ENCODE measurements around the gene ZNF691.
"Not testable (repeated sequence)": the region's sequence is repeated elsewhere in the genome, so short reads cannot be mapped to it uniquely, and the experiment has no call there.

The ZNF691 gene

DNA sequence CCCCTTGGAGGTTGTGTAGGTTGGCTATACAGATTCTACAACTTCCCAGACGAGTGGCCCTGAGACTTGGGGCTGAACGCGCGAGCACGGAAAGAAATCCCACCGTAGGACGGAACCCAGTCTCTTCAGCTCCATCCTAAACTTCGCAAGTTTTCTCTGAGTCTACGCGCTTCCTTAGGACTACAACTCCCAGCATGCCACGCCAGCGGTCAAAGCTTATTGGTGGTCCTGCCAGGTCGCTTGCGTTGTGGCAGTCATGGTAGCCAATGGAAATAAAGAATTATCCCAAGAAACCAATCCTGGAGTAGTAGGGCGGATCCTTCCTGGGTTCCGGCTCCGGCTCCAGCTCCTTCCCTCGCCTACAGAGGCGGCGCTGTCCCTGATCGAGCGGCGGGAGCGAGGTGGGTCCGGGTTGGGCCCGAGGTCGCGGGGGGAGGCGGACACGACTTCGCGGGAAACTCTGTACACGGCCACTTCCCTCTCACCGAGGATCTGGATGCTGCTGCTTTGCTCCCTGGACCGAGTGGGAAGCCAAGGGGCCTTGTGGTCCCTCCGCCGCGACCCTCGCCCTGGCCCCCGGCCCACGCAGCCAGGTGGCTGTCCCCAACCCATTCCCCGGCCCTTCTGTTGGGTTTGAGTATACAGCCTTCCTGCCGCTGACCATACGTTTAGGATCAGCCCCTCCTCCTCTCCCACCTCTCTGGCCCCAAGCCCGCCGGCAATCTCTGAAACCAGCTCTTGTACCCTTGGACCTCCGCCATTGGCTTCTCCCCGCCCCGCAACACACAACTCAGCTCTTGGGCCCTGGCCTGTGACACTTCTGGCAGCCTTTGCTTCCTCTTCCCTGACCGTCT lies at the start of gene ZNF691:
Gene ZNF691 (plus strand): TSS at position 357 of the 854 bp plus-strand sequence. CDS start 3,046 bp downstream, outside the sequence.
- peak; percentile 65 for DNase-seq (ENCODE audit: low read depth in 2 of 2)

DNA sequence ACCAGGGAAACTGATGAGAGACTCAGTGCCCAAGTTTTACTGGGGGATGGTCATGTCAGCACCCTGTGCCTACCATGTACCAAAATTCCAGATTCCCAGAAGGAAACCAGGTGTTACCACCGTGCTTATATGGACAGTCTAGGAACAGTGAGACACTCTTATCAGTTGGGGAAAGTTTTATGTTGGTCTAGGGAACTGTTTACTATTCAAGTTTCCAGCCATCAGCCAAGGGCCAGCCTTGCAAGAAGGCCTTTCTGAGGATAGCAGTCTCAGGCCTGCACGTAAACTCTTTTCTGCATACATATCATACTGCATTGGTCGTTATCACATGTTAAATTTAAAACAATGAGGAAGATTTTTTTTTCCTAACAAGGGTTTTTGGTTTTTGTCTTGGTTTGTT lies 49.0 kb upstream of the ZNF691 start:
- no peak for DNase-seq (ENCODE audit: low read depth in 2 of 2)

DNA sequence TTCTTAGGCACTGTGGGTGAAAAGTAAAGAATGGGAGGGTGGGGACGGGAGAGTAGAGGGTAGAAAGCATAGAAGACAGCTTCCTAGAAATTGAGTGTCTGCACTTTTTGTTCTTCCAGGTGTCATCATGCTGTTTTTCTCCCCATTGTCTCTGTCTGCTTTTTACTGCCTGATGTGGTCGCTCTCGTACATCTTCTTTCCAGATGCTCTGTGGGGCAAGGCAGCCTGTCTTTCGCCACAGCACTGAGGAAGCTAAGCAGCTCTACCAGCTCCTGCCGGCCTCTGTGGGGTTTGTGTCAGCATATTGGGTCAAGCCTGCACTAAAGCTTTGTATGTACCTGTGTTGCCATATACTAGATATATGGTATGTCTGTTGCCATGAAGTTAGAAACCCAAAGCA lies 48.4 kb upstream of the ZNF691 start:
- DNase-seq (ENCODE audit: low read depth in 2 of 2): no peak

GRCh38 chr1:42801832-42802473 lies 44.5 kb upstream of the ZNF691 start:
- DNase-seq (ENCODE audit: low read depth in 2 of 2): no peak

DNA sequence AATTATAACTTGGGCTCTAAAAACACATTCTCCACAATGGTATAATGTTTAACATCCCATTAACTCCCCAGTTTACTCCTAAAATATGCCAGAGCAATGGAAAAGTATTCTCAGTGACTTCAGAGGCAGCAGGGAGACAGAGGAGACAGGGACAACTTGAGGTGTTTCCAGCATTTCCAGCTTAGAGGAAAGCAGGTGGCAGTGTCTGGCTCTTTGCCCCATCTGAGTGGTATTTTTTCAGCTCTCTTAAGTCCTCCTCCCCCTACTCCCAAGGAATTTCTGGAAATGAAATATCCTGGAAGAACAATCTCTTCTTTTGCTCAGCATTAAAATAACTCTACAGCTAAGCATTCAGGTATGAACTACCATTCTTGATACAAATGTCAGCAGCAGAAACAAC lies 40.2 kb upstream of the ZNF691 start:
- DNase-seq (ENCODE audit: low read depth in 2 of 2): no peak

GRCh38 chr1:42806593-42806992 lies 39.8 kb upstream of the ZNF691 start:
- DNase-seq (ENCODE audit: low read depth in 2 of 2): no peak

DNA sequence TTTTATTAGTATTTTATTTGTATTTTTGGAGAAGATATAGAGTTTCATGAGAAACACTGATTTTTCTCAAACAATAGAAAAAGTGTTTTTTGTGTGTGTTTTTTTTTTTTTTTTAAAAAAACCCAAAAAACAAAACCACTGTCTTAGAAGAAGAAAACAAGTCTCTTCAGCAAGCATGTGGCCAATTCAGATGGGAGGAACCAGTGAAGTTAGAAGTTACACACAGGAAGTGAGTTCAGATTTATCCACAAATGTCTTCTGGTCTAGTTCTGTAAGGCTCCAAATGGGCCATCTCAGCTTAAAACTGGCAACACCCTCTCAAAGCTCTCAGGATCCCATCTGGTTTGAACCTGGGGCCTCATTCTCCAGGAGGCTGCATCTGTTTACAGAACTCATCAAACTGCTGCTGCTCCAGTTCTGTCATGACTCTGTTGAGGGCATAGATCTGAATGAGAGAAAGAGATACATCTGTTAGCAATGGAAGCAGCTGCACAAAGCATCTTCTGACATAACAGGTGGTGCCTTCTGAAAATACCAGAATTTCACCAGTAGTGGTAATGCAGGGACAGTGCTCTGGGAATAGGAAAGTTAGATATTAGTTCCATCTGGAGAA lies 39.3 kb upstream of the ZNF691 start:
- DNase-seq (ENCODE audit: low read depth in 2 of 2): no peak

GRCh38 chr1:42814815-42815214 lies 31.6 kb upstream of the ZNF691 start:
- DNase-seq (ENCODE audit: low read depth in 2 of 2): not testable (repeated sequence)

- DNase-seq (ENCODE audit: low read depth in 2 of 2): no peak
These were observed 30.4 kb upstream of the ZNF691 start for GRCh38 chr1:42815941-42816584.

DNA sequence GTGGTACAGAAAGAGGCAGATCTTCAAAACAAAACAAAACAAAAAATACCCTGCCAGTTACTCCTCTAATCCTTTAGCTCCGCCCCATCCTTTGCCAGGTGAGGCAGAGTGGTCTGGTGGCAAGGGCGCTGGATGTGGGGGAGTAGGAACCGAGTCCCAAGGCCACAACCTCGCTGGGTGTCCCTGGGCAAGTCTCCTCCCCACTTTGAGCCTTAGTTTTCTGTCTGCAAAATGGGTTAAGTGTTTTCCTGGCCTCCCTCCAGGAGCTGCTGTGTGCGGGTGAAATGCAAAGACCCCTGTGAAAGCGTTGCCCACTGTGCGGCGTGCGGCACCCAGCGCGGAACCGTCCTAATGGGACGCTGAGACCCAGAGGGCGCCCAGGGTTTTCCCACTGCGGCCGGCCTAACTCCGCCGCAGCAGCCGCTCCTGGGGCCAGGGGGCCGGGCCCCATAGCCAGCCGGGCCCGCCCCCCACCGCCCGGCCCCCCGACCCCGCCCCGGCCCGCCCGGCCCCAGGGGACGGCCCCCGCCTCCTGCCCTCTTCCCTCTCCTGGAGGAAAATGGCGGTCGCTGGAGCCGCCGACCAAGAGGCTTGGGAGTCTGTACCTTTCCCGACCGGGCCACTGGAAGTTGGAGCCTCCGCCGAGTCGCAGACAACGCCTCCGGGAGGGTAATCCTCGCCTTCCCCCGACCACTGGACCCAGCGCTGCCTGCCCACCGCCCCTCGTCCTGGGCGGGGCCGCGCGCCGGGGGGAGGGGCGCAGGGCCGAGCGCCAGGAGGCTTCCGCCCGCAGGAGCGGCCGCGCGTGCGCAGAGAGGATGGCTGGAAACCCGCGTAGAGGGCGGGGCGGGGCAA lies 29.6 kb upstream of the ZNF691 start, which contains the start of the genes ERMAP and SVBP:
Gene ERMAP (plus strand): TSS at position 538 of the 855 bp plus-strand sequence. CDS start 13,327 bp downstream, outside the sequence.
Gene SVBP (minus strand): TSS at position 813 of the 855 bp plus-strand sequence. CDS start 853 bp downstream, outside the sequence.
- peak; percentile 93 to 95 for DNase-seq (ENCODE audit: low read depth in 2 of 2)

GRCh38 chr1:42817440-42817767 lies 29.0 kb upstream of the ZNF691 start:
- no peak for DNase-seq (ENCODE audit: low read depth in 2 of 2)

GRCh38 chr1:42817976-42818375 lies 28.4 kb upstream of the ZNF691 start:
- no peak for DNase-seq (ENCODE audit: low read depth in 2 of 2)

DNA sequence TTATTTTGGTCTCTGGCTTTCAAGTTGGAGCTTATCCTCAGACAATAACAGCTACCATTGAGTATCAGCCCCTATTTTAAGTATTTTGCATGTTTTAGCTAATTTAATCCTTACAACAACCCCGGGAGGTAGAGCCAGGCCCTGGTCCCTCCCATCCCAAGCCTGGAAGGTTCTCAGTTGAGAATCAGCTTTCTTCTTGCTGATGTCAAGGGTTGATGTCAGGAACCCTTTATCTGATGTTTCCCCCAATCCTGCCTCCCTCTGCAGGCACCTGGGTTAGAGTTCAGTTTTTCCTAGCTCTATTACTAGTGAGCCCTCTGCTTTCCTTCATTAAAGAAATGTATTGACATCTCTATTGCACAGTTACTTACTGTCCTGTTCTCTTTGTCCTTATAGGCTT lies 25.6 kb upstream of the ZNF691 start:
- DNase-seq (ENCODE audit: low read depth in 2 of 2): no peak

- no peak for DNase-seq (ENCODE audit: low read depth in 2 of 2)
These were observed 24.7 kb upstream of the ZNF691 start for GRCh38 chr1:42821690-42822089.

DNA sequence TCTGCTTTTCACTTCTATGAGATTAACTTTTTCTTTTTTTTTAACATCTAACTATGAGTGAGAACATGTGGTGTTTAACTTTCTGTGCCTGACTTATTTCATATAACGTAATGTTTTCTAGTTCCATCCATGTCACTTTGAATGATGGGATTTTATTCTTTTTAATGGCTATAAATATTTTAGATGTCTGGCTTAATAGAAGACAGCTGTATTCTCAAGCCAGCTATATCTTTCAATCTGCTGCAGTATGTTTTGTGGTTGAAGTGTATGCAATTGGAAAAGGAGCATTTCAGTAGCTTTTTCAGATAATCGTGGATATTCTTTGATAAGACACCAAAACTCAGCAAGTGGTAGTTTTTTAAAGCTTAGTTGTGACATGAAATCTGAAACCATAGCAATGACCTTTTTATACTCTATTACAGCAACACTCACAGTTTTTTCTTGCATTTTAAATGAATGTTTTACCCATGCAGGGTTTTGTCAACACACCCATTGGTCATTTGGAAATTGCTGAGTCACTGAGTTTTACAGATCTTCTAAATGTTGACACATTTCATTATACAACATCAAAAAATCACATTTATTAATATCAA lies 23.5 kb upstream of the ZNF691 start:
- DNase-seq (ENCODE audit: low read depth in 2 of 2): no peak

DNA sequence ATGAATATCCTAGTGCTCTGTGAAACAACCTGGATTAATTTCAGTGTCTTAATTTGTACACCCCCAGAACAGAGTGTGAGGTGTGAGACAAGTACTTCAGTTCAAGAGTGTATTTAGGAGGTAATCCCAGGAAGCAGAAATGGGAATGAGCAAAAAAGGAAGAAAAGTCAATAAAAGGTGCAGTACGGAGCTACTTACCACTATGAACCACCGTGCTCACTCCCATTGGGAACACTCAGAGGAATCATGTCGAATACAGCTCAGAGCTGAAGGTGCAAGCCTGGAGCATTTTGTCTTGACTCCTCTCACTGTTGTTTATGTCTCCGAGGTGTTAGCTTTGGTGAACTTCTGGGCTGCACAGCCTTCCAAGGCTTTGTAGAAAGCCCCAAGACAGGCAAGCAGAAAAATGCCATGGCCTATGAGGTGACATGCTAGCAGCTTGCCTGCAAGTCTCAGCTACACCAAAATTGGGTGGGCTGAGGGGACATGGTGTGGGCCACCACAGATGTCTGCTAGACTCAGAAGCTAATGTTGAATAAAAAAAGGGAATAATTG lies 21.9 kb upstream of the ZNF691 start:
- DNase-seq (ENCODE audit: low read depth in 2 of 2): no peak

- DNase-seq (ENCODE audit: low read depth in 2 of 2): no peak
These were observed 21.2 kb upstream of the ZNF691 start for GRCh38 chr1:42825036-42825851.

GRCh38 chr1:42830631-42831030 lies 15.8 kb upstream of the ZNF691 start:
- DNase-seq (ENCODE audit: low read depth in 2 of 2): no peak

GRCh38 chr1:42831273-42831672 lies 15.1 kb upstream of the ZNF691 start:
- no peak for DNase-seq (ENCODE audit: low read depth in 2 of 2)

Data from stimulated activated CD8-positive, alpha-beta memory T cell treated with anti-CD3 and anti-CD28 coated beads, Interleukin-7, amount 100 ng/mL, for 1 hour (primary cell).